Measurements from ENCODE around the gene HBS1L.

Gene HBS1L

GRCh38 chr6:134932098-134932497, 122.5 kb downstream of the HBS1L start:
- H4K20me1 ChIP-seq (ENCODE audit: low read depth, low read length): no peaks in the 10 kb centered on the region
- no peaks in the 10 kb centered on the region for H3K36me3 ChIP-seq (ENCODE audit: low read length)
- H3K79me2 ChIP-seq (ENCODE audit: insufficient read depth, low read length): no peaks in the 10 kb centered on the region
- no peak overlapping the region for H3K9ac ChIP-seq (ENCODE audit: low read length)
- TF ChIP-seq EZH2phosphoT487 (conservative IDR thresholded peaks at IDR 0.05; ENCODE audit: low read length): no peak
- TF ChIP-seq CTCF (IDR thresholded peaks at IDR 0.05; ENCODE audit: insufficient read depth, low read length, poor library complexity, severe bottlenecking): no peak
- H3K4me2 ChIP-seq (ENCODE audit: low read depth, low read length, poor library complexity, severe bottlenecking): no peak overlapping the region
- H3F3A ChIP-seq (ENCODE audit: insufficient read depth): no peaks in the 10 kb centered on the region
- no peak overlapping the region for H2AFZ ChIP-seq (ENCODE audit: low read depth, low read length, severe bottlenecking)
- no peak overlapping the region for H3K4me3 ChIP-seq (ENCODE audit: insufficient read depth, low read length, poor library complexity, severe bottlenecking)
- H3K9me3 ChIP-seq (ENCODE audit: insufficient read depth, low read length): no peaks in the 10 kb centered on the region
- no peaks in the 10 kb centered on the region for H3K27me3 ChIP-seq (ENCODE audit: low read length)
- no peaks in the 10 kb centered on the region for H3K9me2 ChIP-seq (replicated peaks; ENCODE audit: insufficient read depth, low read length)
- no peak overlapping the region for H3K27ac ChIP-seq (ENCODE audit: low read depth, low read length)

- no peaks in the 10 kb centered on the region for H3K9me3 ChIP-seq (ENCODE audit: insufficient read depth, low read length)
- H3F3A ChIP-seq (ENCODE audit: insufficient read depth): no peaks in the 10 kb centered on the region
- no peaks in the 10 kb centered on the region for H3K9me2 ChIP-seq (replicated peaks; ENCODE audit: insufficient read depth, low read length)
- no peak overlapping the region for H3K27ac ChIP-seq (ENCODE audit: low read depth, low read length)
- no peaks in the 10 kb centered on the region for H3K79me2 ChIP-seq (ENCODE audit: insufficient read depth, low read length)
- no peak overlapping the region for H3K4me3 ChIP-seq (ENCODE audit: insufficient read depth, low read length, poor library complexity, severe bottlenecking)
- H3K9ac ChIP-seq (ENCODE audit: low read length): no peak overlapping the region
- H4K20me1 ChIP-seq (ENCODE audit: low read depth, low read length): no peaks in the 10 kb centered on the region
- no peak overlapping the region for H3K4me2 ChIP-seq (ENCODE audit: low read depth, low read length, poor library complexity, severe bottlenecking)
- TF ChIP-seq CTCF (IDR thresholded peaks at IDR 0.05; ENCODE audit: insufficient read depth, low read length, poor library complexity, severe bottlenecking): no peak
- no peak for TF ChIP-seq EZH2phosphoT487 (conservative IDR thresholded peaks at IDR 0.05; ENCODE audit: low read length)
- H2AFZ ChIP-seq (ENCODE audit: low read depth, low read length, severe bottlenecking): no peak overlapping the region
- no peaks in the 10 kb centered on the region for H3K27me3 ChIP-seq (ENCODE audit: low read length)
- no peaks in the 10 kb centered on the region for H3K36me3 ChIP-seq (ENCODE audit: low read length)
These were observed 124.2 kb downstream of the HBS1L start for GRCh38 chr6:134930463-134930862.

GRCh38 chr6:134928151-134928900, 126.3 kb downstream of the HBS1L start:
- Histone ChIP-seq H3F3A (ENCODE audit: insufficient read depth) (no peaks in the 10 kb centered on the region), H2AFZ (ENCODE audit: low read depth, low read length, severe bottlenecking) (no peak overlapping the region), H4K20me1 (ENCODE audit: low read depth, low read length) (no peaks in the 10 kb centered on the region), H3K4me2 (ENCODE audit: low read depth, low read length, poor library complexity, severe bottlenecking) (no peak overlapping the region), H3K9ac (ENCODE audit: low read length) (no peak overlapping the region), H3K27ac (ENCODE audit: low read depth, low read length) (no peak overlapping the region), H3K27me3 (ENCODE audit: low read length) (no peaks in the 10 kb centered on the region), H3K9me2 (replicated peaks; ENCODE audit: insufficient read depth, low read length) (no peaks in the 10 kb centered on the region), H3K36me3 (ENCODE audit: low read length) (no peaks in the 10 kb centered on the region), H3K9me3 (ENCODE audit: insufficient read depth, low read length) (no peaks in the 10 kb centered on the region), H3K4me3 (ENCODE audit: insufficient read depth, low read length, poor library complexity, severe bottlenecking) (no peak overlapping the region), H3K79me2 (ENCODE audit: insufficient read depth, low read length) (no peaks in the 10 kb centered on the region)
- TF ChIP-seq EZH2phosphoT487 (conservative IDR thresholded peaks at IDR 0.05; ENCODE audit: low read length) (no peak), CTCF (IDR thresholded peaks at IDR 0.05; ENCODE audit: insufficient read depth, low read length, poor library complexity, severe bottlenecking) (no peak)

Data from SU-DHL-6 (cell line).